ENCODE results near the gene PPP1R1B.

The PPP1R1B gene

GRCh38 chr17:39662551-39663339, 36.0 kb downstream of the PPP1R1B start:
- Histone ChIP-seq H2AFZ (ENCODE audit: low read depth, low read length) (no peak overlapping the region), H3K9me3 (ENCODE audit: low read length) (no peaks in the 10 kb centered on the region), H3K27me3 (ENCODE audit: insufficient read depth, low read length) (no peaks in the 10 kb centered on the region), H3K4me3 (ENCODE audit: low read length) (no peak overlapping the region), H3K4me1 (ENCODE audit: insufficient read depth, low read length) (peaks cover 3% of the 10 kb centered on the region), H3K36me3 (ENCODE audit: insufficient read depth, low read length) (peaks cover 33% of the 10 kb centered on the region)

DNA sequence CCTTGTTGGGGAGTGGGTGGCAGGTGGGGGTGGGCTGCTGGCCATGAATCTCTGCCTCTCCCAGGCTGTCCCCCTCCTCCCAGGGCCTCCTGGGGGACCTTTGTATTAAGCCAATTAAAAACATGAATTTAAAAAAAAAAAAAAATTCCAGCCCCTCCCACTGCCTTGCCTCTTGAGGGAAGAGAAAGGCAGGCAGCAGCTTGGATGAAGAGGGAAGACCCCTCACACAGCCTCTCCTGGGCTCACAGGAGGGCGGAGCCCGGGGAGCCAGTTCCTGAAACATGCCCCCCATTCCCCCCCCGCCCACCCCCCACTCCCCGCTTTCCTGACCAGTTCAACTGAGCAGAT, 36.6 kb downstream of the PPP1R1B start:
- Histone ChIP-seq H3K9me3 (ENCODE audit: low read length) (no peaks in the 10 kb centered on the region), H3K27me3 (ENCODE audit: insufficient read depth, low read length) (no peaks in the 10 kb centered on the region), H3K4me1 (ENCODE audit: insufficient read depth, low read length) (peaks cover 4% of the 10 kb centered on the region), H3K36me3 (ENCODE audit: insufficient read depth, low read length) (peaks cover 27% of the 10 kb centered on the region), H2AFZ (ENCODE audit: low read depth, low read length) (no peak overlapping the region), H3K4me3 (ENCODE audit: low read length) (no peak overlapping the region)

- no peaks in the 10 kb centered on the region for H3K27me3 ChIP-seq (ENCODE audit: insufficient read depth, low read length)
- no peaks in the 10 kb centered on the region for H3K9me3 ChIP-seq (ENCODE audit: low read length)
- H2AFZ ChIP-seq (ENCODE audit: low read depth, low read length) = no peak overlapping the region
- no peak overlapping the region for H3K4me3 ChIP-seq (ENCODE audit: low read length)
- H3K36me3 ChIP-seq (ENCODE audit: insufficient read depth, low read length) = peaks cover 23% of the 10 kb centered on the region
- H3K4me1 ChIP-seq (ENCODE audit: insufficient read depth, low read length) = peaks cover 8% of the 10 kb centered on the region
Observed at GRCh38 chr17:39663688-39664580, 37.2 kb downstream of the PPP1R1B start.

GRCh38 chr17:39664581-39665561, 38.1 kb downstream of the PPP1R1B start, which contains the start of gene TCAP:
TSS of gene TCAP (plus strand) at chr17:39665349. CDS start at chr17:39665360, 11 bp downstream.
- H3K9me3 ChIP-seq (ENCODE audit: low read length) = no peaks in the 10 kb centered on the region
- H3K27me3 ChIP-seq (ENCODE audit: insufficient read depth, low read length) = no peaks in the 10 kb centered on the region
- no peak within 1 kb of the TSS for H2AFZ ChIP-seq (ENCODE audit: low read depth, low read length)
- H3K4me3 ChIP-seq (ENCODE audit: low read length) = no peak within 1 kb of the TSS
- peaks cover 16% of the 10 kb centered on the region for H3K36me3 ChIP-seq (ENCODE audit: insufficient read depth, low read length)
- H3K4me1 ChIP-seq (ENCODE audit: insufficient read depth, low read length) = peaks cover 8% of the 10 kb centered on the region

GRCh38 chr17:39665642-39666224, 39.0 kb downstream of the PPP1R1B start:
- H2AFZ ChIP-seq (ENCODE audit: low read depth, low read length) = no peak overlapping the region
- peaks cover 7% of the 10 kb centered on the region for H3K36me3 ChIP-seq (ENCODE audit: insufficient read depth, low read length)
- H3K4me1 ChIP-seq (ENCODE audit: insufficient read depth, low read length) = peaks cover 8% of the 10 kb centered on the region
- no peak overlapping the region for H3K4me3 ChIP-seq (ENCODE audit: low read length)
- no peaks in the 10 kb centered on the region for H3K9me3 ChIP-seq (ENCODE audit: low read length)
- H3K27me3 ChIP-seq (ENCODE audit: insufficient read depth, low read length) = no peaks in the 10 kb centered on the region

- H3K4me3 ChIP-seq (ENCODE audit: low read length) = no peak overlapping the region
- H3K4me1 ChIP-seq (ENCODE audit: insufficient read depth, low read length) = peaks cover 8% of the 10 kb centered on the region
- H3K36me3 ChIP-seq (ENCODE audit: insufficient read depth, low read length) = peaks cover 3% of the 10 kb centered on the region
- no peaks in the 10 kb centered on the region for H3K9me3 ChIP-seq (ENCODE audit: low read length)
- H3K27me3 ChIP-seq (ENCODE audit: insufficient read depth, low read length) = no peaks in the 10 kb centered on the region
- H2AFZ ChIP-seq (ENCODE audit: low read depth, low read length) = no peak overlapping the region
Observed at GRCh38 chr17:39666231-39666600, 39.5 kb downstream of the PPP1R1B start.

DNA sequence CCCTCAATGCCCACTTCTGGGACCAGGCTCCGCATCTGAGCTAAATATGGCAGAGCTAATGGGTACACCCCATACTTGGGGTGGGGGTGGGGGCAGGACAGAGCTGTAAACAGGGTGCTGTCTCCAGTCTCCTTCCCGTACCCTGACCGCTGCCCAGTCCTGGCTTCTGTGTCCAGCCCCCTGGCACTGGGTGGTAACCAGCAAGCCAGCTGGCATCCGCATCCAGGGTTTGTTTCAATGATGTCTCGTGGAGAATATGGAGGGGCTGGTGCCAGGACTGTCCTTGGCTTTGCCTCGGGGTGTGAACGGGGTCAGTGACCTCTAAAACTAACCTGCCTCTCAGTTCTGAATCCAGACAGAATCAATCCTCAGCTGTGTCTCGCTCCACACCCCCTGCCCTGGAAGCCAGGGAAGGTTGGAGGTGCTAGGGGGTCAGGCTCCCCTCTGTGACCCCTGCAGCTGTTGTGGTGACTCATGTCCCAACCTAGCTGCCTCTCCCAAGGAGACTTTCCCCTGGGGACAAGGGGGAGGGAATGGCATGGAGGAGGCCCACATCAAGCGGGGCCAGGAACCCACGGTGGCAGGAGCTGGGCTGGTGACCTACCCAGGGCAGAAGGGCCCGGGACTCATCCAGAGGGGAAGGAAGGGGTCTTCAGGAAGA, 40.0 kb downstream of the PPP1R1B start:
- Histone ChIP-seq H3K36me3 (ENCODE audit: insufficient read depth, low read length) (no peaks in the 10 kb centered on the region), H3K9me3 (ENCODE audit: low read length) (no peaks in the 10 kb centered on the region), H3K27me3 (ENCODE audit: insufficient read depth, low read length) (no peaks in the 10 kb centered on the region), H3K4me1 (ENCODE audit: insufficient read depth, low read length) (peaks cover 8% of the 10 kb centered on the region), H3K4me3 (ENCODE audit: low read length) (no peak overlapping the region), H2AFZ (ENCODE audit: low read depth, low read length) (no peak overlapping the region)

DNA sequence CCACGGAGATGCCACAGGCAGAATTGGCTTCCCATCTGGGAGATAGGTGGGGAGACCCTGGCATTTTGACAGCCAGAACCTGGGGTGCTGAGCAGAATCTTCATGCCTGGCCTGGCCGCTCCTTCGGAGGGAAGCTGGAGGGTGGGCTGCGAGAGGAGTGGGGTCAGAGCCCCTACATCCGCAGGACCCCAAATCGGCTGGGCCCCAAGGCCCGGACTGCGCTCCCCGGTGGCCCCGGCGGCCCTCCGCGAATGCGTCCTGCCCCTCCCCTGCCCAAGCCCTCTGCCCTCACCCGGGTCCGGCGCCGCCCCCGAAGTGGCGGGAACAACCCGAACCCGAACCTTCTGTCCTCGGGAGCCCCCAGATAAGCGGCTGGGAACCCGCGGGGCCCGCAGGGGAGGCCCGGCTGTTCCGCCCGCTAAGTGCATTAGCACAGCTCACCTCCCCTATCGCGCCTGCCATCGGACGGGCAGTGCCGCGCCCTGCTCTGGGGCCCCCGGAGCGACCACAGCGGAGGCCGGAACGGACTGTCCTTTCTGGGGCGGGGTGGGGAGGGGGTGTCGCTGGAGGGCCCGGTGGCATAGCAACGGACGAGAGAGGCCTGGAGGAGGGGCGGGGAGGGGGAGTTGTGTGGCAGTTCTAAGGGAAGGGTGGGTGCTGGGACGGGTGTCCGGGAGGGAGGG, 40.7 kb downstream of the PPP1R1B start:
- Histone ChIP-seq H3K36me3 (ENCODE audit: insufficient read depth, low read length) (no peaks in the 10 kb centered on the region), H3K27me3 (ENCODE audit: insufficient read depth, low read length) (no peaks in the 10 kb centered on the region), H2AFZ (ENCODE audit: low read depth, low read length) (no peak overlapping the region), H3K4me3 (ENCODE audit: low read length) (no peak overlapping the region), H3K4me1 (ENCODE audit: insufficient read depth, low read length) (peaks cover 8% of the 10 kb centered on the region), H3K9me3 (ENCODE audit: low read length) (no peaks in the 10 kb centered on the region)

DNA sequence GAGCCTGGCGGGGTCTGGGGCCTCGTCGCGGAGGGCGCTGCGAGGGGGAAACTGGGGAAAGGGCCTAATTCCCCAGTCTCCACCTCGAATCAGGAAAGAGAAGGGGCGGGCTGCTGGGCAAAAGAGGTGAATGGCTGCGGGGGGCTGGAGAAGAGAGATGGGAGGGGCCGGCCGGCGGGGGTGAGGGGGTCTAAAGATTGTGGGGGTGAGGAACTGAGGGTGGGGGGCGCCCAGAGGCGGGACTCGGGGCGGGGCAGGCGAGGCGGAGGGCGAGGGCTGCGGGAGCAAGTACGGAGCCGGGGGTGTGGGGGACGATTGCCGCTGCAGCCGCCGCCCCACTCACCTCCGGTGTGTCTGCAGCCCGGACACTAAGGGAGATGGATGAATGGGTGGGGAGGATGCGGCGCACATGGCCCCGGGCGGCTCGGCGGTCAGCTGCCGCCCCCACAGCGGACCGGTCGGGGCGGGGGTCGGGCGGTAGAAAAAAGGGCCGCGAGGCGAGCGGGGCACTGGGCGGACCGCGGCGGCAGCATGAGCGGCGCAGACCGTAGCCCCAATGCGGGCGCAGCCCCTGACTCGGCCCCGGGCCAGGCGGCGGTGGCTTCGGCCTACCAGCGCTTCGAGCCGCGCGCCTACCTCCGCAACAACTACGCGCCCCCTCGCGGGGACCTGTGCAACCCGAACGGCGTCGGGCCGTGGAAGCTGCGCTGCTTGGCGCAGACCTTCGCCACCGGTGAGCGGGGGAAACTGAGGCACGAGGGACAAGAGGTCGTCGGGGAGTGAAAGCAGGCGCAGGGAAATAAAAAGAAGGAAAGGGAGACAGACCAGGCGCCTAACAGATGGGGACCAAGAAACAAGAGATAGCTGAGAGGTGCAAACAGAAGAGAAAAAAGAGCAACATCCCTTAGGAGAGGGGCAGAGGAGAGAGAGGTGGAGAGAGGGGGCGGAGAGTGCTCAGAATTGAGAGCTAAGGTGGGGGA, 41.5 kb downstream of the PPP1R1B start, which contains the start of gene PNMT:
Gene PNMT, plus strand, starts transcription at position 509 of the 980 bp plus-strand sequence. Its CDS starts 23 bp downstream, at position 532.
- peaks cover 8% of the 10 kb centered on the region for H3K4me1 ChIP-seq (ENCODE audit: insufficient read depth, low read length)
- H3K4me3 ChIP-seq (ENCODE audit: low read length) = no peak within 1 kb of the TSS
- peak within 1 kb of the TSS; percentile 76 for H2AFZ ChIP-seq (ENCODE audit: low read depth, low read length)
- no peaks in the 10 kb centered on the region for H3K36me3 ChIP-seq (ENCODE audit: insufficient read depth, low read length)
- no peaks in the 10 kb centered on the region for H3K27me3 ChIP-seq (ENCODE audit: insufficient read depth, low read length)
- H3K9me3 ChIP-seq (ENCODE audit: low read length) = no peaks in the 10 kb centered on the region

GRCh38 chr17:39669897-39670735, 43.4 kb downstream of the PPP1R1B start:
- no peaks in the 10 kb centered on the region for H3K9me3 ChIP-seq (ENCODE audit: low read length)
- no peak overlapping the region for H3K4me3 ChIP-seq (ENCODE audit: low read length)
- no peaks in the 10 kb centered on the region for H3K36me3 ChIP-seq (ENCODE audit: insufficient read depth, low read length)
- H2AFZ ChIP-seq (ENCODE audit: low read depth, low read length) = no peak overlapping the region
- H3K27me3 ChIP-seq (ENCODE audit: insufficient read depth, low read length) = no peaks in the 10 kb centered on the region
- H3K4me1 ChIP-seq (ENCODE audit: insufficient read depth, low read length) = peaks cover 8% of the 10 kb centered on the region

Data from neuron (in vitro differentiated cells).